Neuronal stem cell (in vitro differentiated cells): ENCODE data around the gene TMC5.

ENCODE experiments used
- DNase-seq: peaks from one replicate; pipeline ENCODE4 v3.0.0-alpha.2; 2013; ENCODE audit warnings: low spot score
- H2AFZ ChIP-seq: one replicate; pipeline ENCODE4 v1.6.1; 2013; ENCODE audit warnings: mild to moderate bottlenecking, low read length, inconsistent platforms
- H2AK5ac ChIP-seq: 2 replicates; pipeline ENCODE4 v1.6.1; 2013; ENCODE audit warnings: low read depth, mild to moderate bottlenecking, inconsistent platforms, low read length, moderate library complexity, mixed read lengths
- H2BK120ac ChIP-seq: 2 replicates; pipeline ENCODE4 v1.6.1; 2013; ENCODE audit warnings: low read depth, mild to moderate bottlenecking, inconsistent platforms, low read length, moderate library complexity, mixed read lengths
- H2BK12ac ChIP-seq: one replicate; pipeline ENCODE4 v1.6.1; 2013; ENCODE audit warnings: low read length, inconsistent platforms
- H2BK15ac ChIP-seq: 2 replicates; pipeline ENCODE4 v1.6.1; 2013; ENCODE audit warnings: mild to moderate bottlenecking, low read length, inconsistent platforms, mixed read lengths
- H2BK5ac ChIP-seq: one replicate; pipeline ENCODE4 v1.6.1; 2013; ENCODE audit warnings: inconsistent platforms, mild to moderate bottlenecking, low read length, moderate library complexity
- H3K14ac ChIP-seq: one replicate; pipeline ENCODE4 v1.6.1; 2013; ENCODE audit warnings: low read length, inconsistent platforms
- H3K18ac ChIP-seq: 2 replicates; pipeline ENCODE4 v1.6.1; 2013; ENCODE audit warnings: low read length, inconsistent platforms
- H3K23ac ChIP-seq: 2 replicates; pipeline ENCODE4 v1.6.1; 2013; ENCODE audit warnings: low read depth, mild to moderate bottlenecking, mixed read lengths, low read length, inconsistent platforms; ENCODE audit not compliant: poor library complexity
- H3K27ac ChIP-seq: replicated peaks from 3 replicates; pipeline ENCODE4 v1.5.1; 2013; ENCODE audit warnings: low read length, inconsistent platforms
- H3K27me3 ChIP-seq, 3 experiments: 2 replicates each; pipeline ENCODE4 v1.6.1; 2013; ENCODE audit warnings: low read length in 3 of 3, mild to moderate bottlenecking in 2 of 3, inconsistent platforms in 1 of 3, low read depth in 1 of 3, mixed read lengths in 1 of 3, moderate library complexity in 1 of 3; ENCODE audit not compliant: control insufficient read depth in 3 of 3, insufficient read depth in 3 of 3
- H3K36me3 ChIP-seq, 2 donors: replicated peaks in 1 of 2; 2 replicates each; pipeline ENCODE4 v1.6.1; 2013; ENCODE audit warnings: low read length in 2 of 2; ENCODE audit not compliant: control insufficient read depth in 2 of 2, insufficient read depth in 2 of 2
- H3K4ac ChIP-seq: 2 replicates; pipeline ENCODE4 v1.6.1; 2013; ENCODE audit warnings: inconsistent platforms, mild to moderate bottlenecking, low read length, moderate library complexity
- H3K4me1 ChIP-seq, 2 donors: 1 replicate in 1 of 2; 2 replicates in 1 of 2; pipeline ENCODE4 v1.6.1; 2013; ENCODE audit warnings: low read length in 2 of 2, low read depth in 1 of 2; ENCODE audit not compliant: control insufficient read depth in 2 of 2, insufficient read depth in 1 of 2
- H3K4me2 ChIP-seq: one replicate; pipeline ENCODE4 v1.6.1; 2013; ENCODE audit warnings: mild to moderate bottlenecking, low read length, inconsistent platforms; ENCODE audit not compliant: insufficient read depth, poor library complexity, severe bottlenecking
- H3K4me3 ChIP-seq, 2 donors: 2 replicates each; pipeline ENCODE4 v1.5.1; 2013; ENCODE audit warnings: low read length in 2 of 2, mild to moderate bottlenecking in 2 of 2, inconsistent platforms in 1 of 2, moderate library complexity in 1 of 2
- H3K79me1 ChIP-seq: one replicate; pipeline ENCODE4 v1.6.1; 2013; ENCODE audit warnings: low read depth, mild to moderate bottlenecking, inconsistent platforms, low read length, moderate library complexity
- H3K9ac ChIP-seq: one replicate; pipeline ENCODE4 v1.6.1; 2013; ENCODE audit warnings: mild to moderate bottlenecking, low read depth, low read length, inconsistent platforms; ENCODE audit not compliant: poor library complexity
- H3K9me3 ChIP-seq, 2 donors: replicated peaks in 1 of 2; 2 replicates each; pipeline versions ENCODE3 to v1.6.1; 2013; ENCODE audit warnings: low read length in 2 of 2, mild to moderate bottlenecking in 2 of 2, inconsistent platforms in 1 of 2, low read depth in 1 of 2, mixed read lengths in 1 of 2, moderate library complexity in 1 of 2; ENCODE audit not compliant: control insufficient read depth in 2 of 2, insufficient read depth in 1 of 2
- H4K8ac ChIP-seq: one replicate; pipeline ENCODE4 v1.6.1; 2013; ENCODE audit warnings: low read depth, mild to moderate bottlenecking, inconsistent platforms, low read length, moderate library complexity
- H4K91ac ChIP-seq: one replicate; pipeline ENCODE4 v1.6.1; 2013; ENCODE audit warnings: low read length, low read depth, mild to moderate bottlenecking, inconsistent platforms; ENCODE audit not compliant: poor library complexity
- WGBS, 2 donors: extraction: QIAGEN DNeasy Blood & Tissue Kit; methylation state at CpG; one replicate each; pipeline ENCODE4 v1.1.7; 2013; ENCODE audit warnings: missing lambda C conversion rate in 2 of 2, mixed read lengths in 1 of 2; ENCODE audit not compliant: insufficient read length in 2 of 2, insufficient replicate concordance in 1 of 2; ENCODE audit errors: extremely low coverage in 2 of 2; 5-methylcytosine and 5-hydroxymethylcytosine counted together

Gene TMC5

GRCh38 chr16:19515757-19516156, 98.1 kb downstream of the TMC5 start:
- H3K27me3 ChIP-seq = no peaks in the 10 kb centered on the region
- no peak overlapping the region for H2AFZ ChIP-seq
- H3K14ac ChIP-seq = no peak overlapping the region
- peaks cover 1 to 2% of the 10 kb centered on the region in 2 donors for H3K4me1 ChIP-seq
- H2BK12ac ChIP-seq = no peak overlapping the region
- no peak overlapping the region for H2AK5ac ChIP-seq
- no peaks in the 10 kb centered on the region for H3K79me1 ChIP-seq
- H3K9ac ChIP-seq = no peak overlapping the region
- H3K36me3 ChIP-seq = peaks cover 4 to 82% of the 10 kb centered on the region in 2 donors
- H3K4ac ChIP-seq = no peak overlapping the region
- no CpG with 5 or more reads among the region's 2 CpGs for WGBS, 2 donors
- no peak overlapping the region for H3K27ac ChIP-seq
- H3K4me3 ChIP-seq = no peak overlapping the region
- no peak for DNase-seq
- no peak overlapping the region for H3K23ac ChIP-seq
- H3K9me3 ChIP-seq = peaks cover 0 to 8% of the 10 kb centered on the region in 2 donors
- H4K8ac ChIP-seq = no peak overlapping the region
- no peak overlapping the region for H2BK15ac ChIP-seq
- no peak overlapping the region for H3K18ac ChIP-seq
- H2BK5ac ChIP-seq = no peak overlapping the region
- H2BK120ac ChIP-seq = no peak overlapping the region
- no peak overlapping the region for H3K4me2 ChIP-seq
- no peak overlapping the region for H4K91ac ChIP-seq

GRCh38 chr16:19517424-19518089, 99.9 kb downstream of the TMC5 start:
- Histone ChIP-seq H3K36me3 (peaks cover 4 to 66% of the 10 kb centered on the region in 2 donors), H3K4ac (no peak overlapping the region), H3K4me2 (no peak overlapping the region), H2BK120ac (no peak overlapping the region), H4K91ac (no peak overlapping the region), H2BK12ac (no peak overlapping the region), H3K79me1 (peaks cover 4% of the 10 kb centered on the region), H3K27me3 (no peaks in the 10 kb centered on the region), H3K9me3 (peaks cover 0 to 8% of the 10 kb centered on the region in 2 donors), H3K14ac (no peak overlapping the region), H2AK5ac (no peak overlapping the region), H2AFZ (no peak overlapping the region), H3K23ac (no peak overlapping the region), H2BK15ac (no peak overlapping the region), H3K4me3 (no peak overlapping the region), H3K4me1 (peaks cover 5% of the 10 kb centered on the region in 2 donors), H3K27ac (no peak overlapping the region), H3K18ac (no peak overlapping the region), H3K9ac (no peak overlapping the region), H4K8ac (no peak overlapping the region), H2BK5ac (no peak overlapping the region)
- no CpG with 5 or more reads among the region's 8 CpGs for WGBS, 2 donors
- no peak for DNase-seq

- Histone ChIP-seq H3K36me3 (peaks cover 3 to 58% of the 10 kb centered on the region in 2 donors), H3K9ac (no peak overlapping the region), H2AFZ (no peak overlapping the region), H3K4ac (no peak overlapping the region), H3K79me1 (peaks cover 4% of the 10 kb centered on the region), H3K18ac (no peak overlapping the region), H3K9me3 (peaks cover 0 to 7% of the 10 kb centered on the region in 2 donors), H3K27me3 (no peaks in the 10 kb centered on the region), H2BK5ac (no peak overlapping the region), H4K91ac (no peak overlapping the region), H2BK15ac (no peak overlapping the region), H3K23ac (no peak overlapping the region), H2AK5ac (no peak overlapping the region), H4K8ac (no peak overlapping the region), H2BK12ac (no peak overlapping the region), H3K4me2 (no peak overlapping the region), H3K27ac (no peak overlapping the region), H3K4me3 (no peak overlapping the region), H3K14ac (no peak overlapping the region), H3K4me1 (peaks cover 5% of the 10 kb centered on the region in 2 donors), H2BK120ac (no peak overlapping the region)
- no CpG with 5 or more reads among the region's 2 CpGs for WGBS, 2 donors
- DNase-seq = no peak
These were observed 100.7 kb downstream of the TMC5 start for GRCh38 chr16:19518388-19518787.

- no peak overlapping the region for H2BK12ac ChIP-seq
- no peak overlapping the region for H2BK120ac ChIP-seq
- H4K8ac ChIP-seq = no peak overlapping the region
- no peak overlapping the region for H2AK5ac ChIP-seq
- no CpG with 5 or more reads among the region's 8 CpGs for WGBS, 2 donors
- H3K4me1 ChIP-seq = peaks cover 8 to 11% of the 10 kb centered on the region in 2 donors
- H3K9me3 ChIP-seq = no peaks in the 10 kb centered on the region
- H3K79me1 ChIP-seq = peaks cover 4% of the 10 kb centered on the region
- H2BK5ac ChIP-seq = no peak overlapping the region
- DNase-seq = no peak
- H3K18ac ChIP-seq = no peak overlapping the region
- H4K91ac ChIP-seq = no peak overlapping the region
- peaks cover 3 to 37% of the 10 kb centered on the region in 2 donors for H3K36me3 ChIP-seq
- no peak overlapping the region for H3K9ac ChIP-seq
- H3K4ac ChIP-seq = no peak overlapping the region
- no peak overlapping the region for H3K27ac ChIP-seq
- peak overlapping the region; percentile 89 for H2AFZ ChIP-seq
- no peak overlapping the region for H3K23ac ChIP-seq
- no peak overlapping the region for H3K14ac ChIP-seq
- H2BK15ac ChIP-seq = no peak overlapping the region
- H3K27me3 ChIP-seq = no peaks in the 10 kb centered on the region
- H3K4me3 ChIP-seq = peak overlapping the region; percentile 94 to 95
- peak overlapping the region; percentile 60 for H3K4me2 ChIP-seq
These were observed 103.2 kb downstream of the TMC5 start for GRCh38 chr16:19520861-19521331.
